Thyroid gland (tissue), 4 donors: ENCODE results near the gene TRPT1.

Source experiments
- POLR2A ChIP-seq, 2 donors: fragments of 450-650 bp; IDR thresholded peaks; one replicate each; pipeline ENCODE4 v1.6.1; 2017; ENCODE audit warnings: antibody characterized with exemption in 2 of 2, mild to moderate bottlenecking in 2 of 2, moderate library complexity in 1 of 2
- TF ChIP-seq, protein P1 (sequence below), 6 experiments: fragments of 200-600 bp in 3 of 6; fragments of 450-650 bp in 3 of 6; sonication (generic) in 3 of 6; IDR thresholded peaks; one replicate each; pipeline ENCODE4 v1.5.1; 2016 to 2019; ENCODE audit warnings: antibody characterized with exemption in 6 of 6, mild to moderate bottlenecking in 2 of 6, inconsistent platforms in 1 of 6, moderate library complexity in 1 of 6

GRCh38 chr11:64229090-64229743, 3.2 kb upstream of the TRPT1 start:
- TF ChIP-seq, protein P1, sequence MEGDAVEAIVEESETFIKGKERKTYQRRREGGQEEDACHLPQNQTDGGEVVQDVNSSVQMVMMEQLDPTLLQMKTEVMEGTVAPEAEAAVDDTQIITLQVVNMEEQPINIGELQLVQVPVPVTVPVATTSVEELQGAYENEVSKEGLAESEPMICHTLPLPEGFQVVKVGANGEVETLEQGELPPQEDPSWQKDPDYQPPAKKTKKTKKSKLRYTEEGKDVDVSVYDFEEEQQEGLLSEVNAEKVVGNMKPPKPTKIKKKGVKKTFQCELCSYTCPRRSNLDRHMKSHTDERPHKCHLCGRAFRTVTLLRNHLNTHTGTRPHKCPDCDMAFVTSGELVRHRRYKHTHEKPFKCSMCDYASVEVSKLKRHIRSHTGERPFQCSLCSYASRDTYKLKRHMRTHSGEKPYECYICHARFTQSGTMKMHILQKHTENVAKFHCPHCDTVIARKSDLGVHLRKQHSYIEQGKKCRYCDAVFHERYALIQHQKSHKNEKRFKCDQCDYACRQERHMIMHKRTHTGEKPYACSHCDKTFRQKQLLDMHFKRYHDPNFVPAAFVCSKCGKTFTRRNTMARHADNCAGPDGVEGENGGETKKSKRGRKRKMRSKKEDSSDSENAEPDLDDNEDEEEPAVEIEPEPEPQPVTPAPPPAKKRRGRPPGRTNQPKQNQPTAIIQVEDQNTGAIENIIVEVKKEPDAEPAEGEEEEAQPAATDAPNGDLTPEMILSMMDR (IDR thresholded peaks at IDR 0.05), result no peak
- no peak for TF ChIP-seq POLR2A (IDR thresholded peaks at IDR 0.05)
